ENCODE measurements around the gene ALMS1.
"Not testable (repeated sequence)": the region's sequence is repeated elsewhere in the genome, so short reads cannot be mapped to it uniquely, and the experiment has no call there.

Gene ALMS1

GRCh38 chr2:73448856-73449255, 63.2 kb downstream of the ALMS1 start:
- ChIA-PET CTCF (interaction anchor here (0.6 kb wide), 1 partner anchor 242 kb away, joined by 3 read pairs; no protein-coding TSS in a partner anchor), POLR2A (no interaction called here)
- no peak for DNase-seq (ENCODE audit: extremely low spot score)
- no peak for TF ChIP-seq ELF4 (IDR thresholded peaks at IDR 0.05)
- no peak for TF ChIP-seq HDGF (IDR thresholded peaks at IDR 0.05; ENCODE audit: borderline replicate concordance)
- no peak for TF ChIP-seq FOXM1 (IDR thresholded peaks at IDR 0.05; ENCODE audit: borderline replicate concordance)
- no peak for TF ChIP-seq TARDBP (IDR thresholded peaks at IDR 0.05)

DNA sequence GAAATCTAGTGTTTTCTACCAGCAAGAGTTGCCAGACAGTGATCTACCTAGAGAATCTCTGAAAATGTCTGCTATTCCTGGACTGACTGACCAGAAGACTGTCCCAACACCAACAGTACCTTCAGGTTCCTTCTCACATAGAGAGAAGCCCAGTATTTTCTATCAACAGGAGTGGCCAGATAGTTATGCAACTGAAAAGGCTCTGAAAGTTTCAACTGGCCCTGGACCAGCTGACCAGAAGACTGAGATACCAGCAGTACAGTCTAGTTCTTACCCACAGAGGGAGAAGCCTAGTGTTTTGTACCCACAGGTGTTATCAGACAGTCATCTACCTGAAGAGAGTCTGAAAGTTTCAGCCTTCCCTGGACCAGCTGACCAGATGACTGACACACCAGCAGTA, 63.8 kb downstream of the ALMS1 start:
- no peak for DNase-seq (ENCODE audit: extremely low spot score)
- no peak for TF ChIP-seq PKNOX1 (IDR thresholded peaks at IDR 0.05)
- TF ChIP-seq ARNT (IDR thresholded peaks at IDR 0.05): no peak
- TF ChIP-seq HDGF (IDR thresholded peaks at IDR 0.05; ENCODE audit: borderline replicate concordance): no peak
- TF ChIP-seq BHLHE40 (IDR thresholded peaks at IDR 0.05; ENCODE audit: borderline replicate concordance): no peak
- no peak for TF ChIP-seq LEF1 (IDR thresholded peaks at IDR 0.05; ENCODE audit: borderline replicate concordance)
- no peak for TF ChIP-seq FOXA1 (IDR thresholded peaks at IDR 0.05)
- no peak for TF ChIP-seq CTBP1 (IDR thresholded peaks at IDR 0.05; ENCODE audit: borderline replicate concordance)
- TF ChIP-seq SP1 (IDR thresholded peaks at IDR 0.05): no peak
- TF ChIP-seq ZNF384 (IDR thresholded peaks at IDR 0.05): no peak
- no peak for TF ChIP-seq FOXM1 (IDR thresholded peaks at IDR 0.05; ENCODE audit: borderline replicate concordance)
- no peak for TF ChIP-seq FOXK2 (IDR thresholded peaks at IDR 0.05)
- no peak for TF ChIP-seq ELF4 (IDR thresholded peaks at IDR 0.05)
- no peak for TF ChIP-seq NFRKB (IDR thresholded peaks at IDR 0.05)
- TF ChIP-seq TARDBP (IDR thresholded peaks at IDR 0.05): no peak
- no peak for TF ChIP-seq SUZ12 (IDR thresholded peaks at IDR 0.05)
- ChIA-PET POLR2A (no interaction called here), CTCF (no interaction called here)

DNA sequence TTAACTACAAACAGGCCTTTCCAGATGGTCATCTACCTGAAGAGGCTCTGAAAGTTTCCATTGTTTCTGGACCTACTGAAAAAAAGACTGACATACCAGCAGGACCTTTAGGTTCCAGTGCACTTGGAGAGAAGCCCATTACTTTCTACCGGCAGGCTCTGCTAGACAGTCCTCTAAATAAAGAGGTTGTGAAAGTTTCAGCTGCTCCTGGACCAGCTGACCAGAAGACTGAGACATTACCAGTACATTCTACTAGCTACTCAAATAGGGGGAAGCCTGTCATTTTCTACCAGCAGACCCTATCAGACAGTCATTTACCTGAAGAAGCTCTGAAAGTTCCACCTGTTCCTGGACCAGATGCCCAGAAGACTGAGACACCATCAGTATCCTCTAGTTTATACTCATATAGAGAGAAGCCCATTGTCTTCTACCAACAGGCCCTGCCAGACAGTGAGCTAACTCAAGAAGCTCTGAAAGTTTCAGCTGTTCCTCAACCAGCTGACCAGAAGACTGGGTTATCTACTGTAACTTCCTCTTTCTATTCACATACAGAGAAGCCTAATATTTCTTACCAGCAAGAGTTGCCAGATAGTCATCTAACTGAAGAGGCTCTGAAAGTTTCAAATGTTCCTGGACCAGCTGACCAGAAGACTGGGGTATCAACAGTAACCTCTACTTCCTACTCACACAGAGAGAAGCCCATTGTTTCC, 65.8 kb downstream of the ALMS1 start:
- TF ChIP-seq LEF1 (IDR thresholded peaks at IDR 0.05; ENCODE audit: borderline replicate concordance) (no peak), SP1 (IDR thresholded peaks at IDR 0.05) (no peak), ELF4 (IDR thresholded peaks at IDR 0.05) (no peak), SUZ12 (IDR thresholded peaks at IDR 0.05) (no peak), TARDBP (IDR thresholded peaks at IDR 0.05) (no peak), CTBP1 (IDR thresholded peaks at IDR 0.05; ENCODE audit: borderline replicate concordance) (no peak), NFRKB (IDR thresholded peaks at IDR 0.05) (no peak), FOXK2 (IDR thresholded peaks at IDR 0.05) (no peak), L3MBTL2 (conservative IDR thresholded peaks at IDR 0.05) (no peak)
- POLR2A ChIA-PET: no interaction called here
- CTCF ChIA-PET: interaction anchor here (1.2 kb wide), 1 partner anchor 884 kb away, joined by 4 read pairs; no protein-coding TSS in a partner anchor
- DNase-seq (ENCODE audit: extremely low spot score): no peak

GRCh38 chr2:73457982-73458381, 72.3 kb downstream of the ALMS1 start:
- ChIA-PET POLR2A (no interaction called here), CTCF (no interaction called here)

GRCh38 chr2:73462388-73462787, 76.8 kb downstream of the ALMS1 start:
- CTCF ChIA-PET; POLR2A ChIA-PET; DNase-seq (ENCODE audit: extremely low spot score): not testable (repeated sequence)

More at GRCh38 chr2:73457982-73458381, 72.3 kb downstream of the ALMS1 start:
- no peak for DNase-seq (ENCODE audit: extremely low spot score)
- TF ChIP-seq TARDBP (IDR thresholded peaks at IDR 0.05) (no peak), L3MBTL2 (conservative IDR thresholded peaks at IDR 0.05) (no peak), LEF1 (IDR thresholded peaks at IDR 0.05; ENCODE audit: borderline replicate concordance) (no peak), HDGF (IDR thresholded peaks at IDR 0.05; ENCODE audit: borderline replicate concordance) (no peak), NFRKB (IDR thresholded peaks at IDR 0.05) (no peak), ELF4 (IDR thresholded peaks at IDR 0.05) (no peak), ZNF384 (IDR thresholded peaks at IDR 0.05) (no peak), FOXK2 (IDR thresholded peaks at IDR 0.05) (no peak), SUZ12 (IDR thresholded peaks at IDR 0.05) (no peak), FOXA1 (IDR thresholded peaks at IDR 0.05) (no peak)

DNA sequence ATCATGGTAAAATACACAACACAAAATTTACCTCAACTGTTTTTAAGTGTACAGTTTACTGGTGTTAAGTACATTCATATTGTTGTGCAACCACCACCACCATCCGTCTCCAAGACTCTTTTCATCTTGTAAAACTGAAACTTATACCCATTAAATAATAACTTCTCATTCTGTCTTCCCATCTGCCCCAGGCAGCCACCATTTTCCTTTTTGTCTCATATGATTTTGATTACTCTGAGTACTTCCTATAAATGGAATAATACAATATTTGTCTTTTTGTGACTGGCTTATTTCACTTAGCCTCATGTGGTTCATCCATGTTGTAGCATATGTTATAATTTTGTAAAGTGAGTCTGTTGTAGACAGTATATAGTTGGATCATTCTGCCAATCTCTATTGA, 82.7 kb downstream of the ALMS1 start:
- ChIA-PET CTCF (no interaction called here), POLR2A (no interaction called here)
- DNase-seq (ENCODE audit: extremely low spot score): no peak
- TF ChIP-seq BHLHE40 (IDR thresholded peaks at IDR 0.05; ENCODE audit: borderline replicate concordance) (no peak), ARNT (IDR thresholded peaks at IDR 0.05) (no peak), NFRKB (IDR thresholded peaks at IDR 0.05) (no peak), CTBP1 (IDR thresholded peaks at IDR 0.05; ENCODE audit: borderline replicate concordance) (no peak), L3MBTL2 (conservative IDR thresholded peaks at IDR 0.05) (no peak), LEF1 (IDR thresholded peaks at IDR 0.05; ENCODE audit: borderline replicate concordance) (no peak), FOXK2 (IDR thresholded peaks at IDR 0.05) (no peak), TARDBP (IDR thresholded peaks at IDR 0.05) (no peak), SUZ12 (IDR thresholded peaks at IDR 0.05) (no peak), HDGF (IDR thresholded peaks at IDR 0.05; ENCODE audit: borderline replicate concordance) (no peak), ELF4 (IDR thresholded peaks at IDR 0.05) (no peak)

DNA sequence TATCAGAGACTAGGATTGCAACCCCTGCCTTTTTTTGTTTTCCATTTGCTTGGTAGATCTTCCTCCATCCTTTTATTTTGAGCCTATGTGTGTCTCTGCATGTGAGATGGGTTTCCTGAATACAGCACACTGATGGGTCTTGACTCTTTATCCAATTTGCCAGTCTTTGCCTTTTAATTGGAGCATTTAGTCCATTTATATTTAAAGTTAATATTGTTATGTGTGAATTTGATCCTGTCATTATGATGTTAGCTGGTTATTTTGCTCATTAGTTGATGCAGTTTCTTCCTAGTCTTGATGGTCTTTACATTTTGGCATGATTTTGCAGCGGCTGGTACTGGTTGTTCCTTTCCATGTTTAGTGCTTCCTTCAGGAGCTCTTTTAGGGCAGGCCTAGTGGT, 98.2 kb downstream of the ALMS1 start:
- DNase-seq (ENCODE audit: extremely low spot score); POLR2A ChIA-PET; CTCF ChIA-PET: not testable (repeated sequence)

DNA sequence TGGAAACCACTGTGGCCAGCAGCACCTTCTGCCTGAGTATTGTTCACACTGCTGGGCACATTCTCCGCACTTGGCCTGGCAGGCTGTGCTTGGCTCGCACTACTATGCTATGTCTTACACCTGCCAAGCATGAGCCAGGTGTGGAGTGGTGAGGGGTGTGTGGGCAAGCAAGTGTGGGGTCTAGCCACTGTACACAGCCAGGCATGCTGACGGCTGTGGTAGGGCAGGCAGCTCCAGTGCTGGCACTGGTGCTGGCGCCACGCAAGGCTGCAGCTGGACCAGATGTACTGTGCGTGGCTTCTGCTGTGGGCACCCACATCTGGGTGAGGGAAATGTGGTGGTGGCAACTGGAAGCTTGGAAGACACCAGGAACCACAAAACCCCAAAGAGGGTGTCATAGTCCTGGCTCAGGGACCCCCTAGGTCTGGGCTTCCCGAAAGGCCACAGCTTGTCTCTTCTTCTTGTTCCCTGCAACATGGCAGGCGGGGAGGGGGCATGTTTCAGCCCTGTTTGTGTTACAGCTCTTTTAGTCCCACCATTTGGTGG, 101.5 kb downstream of the ALMS1 start:
- no peak for TF ChIP-seq NFRKB (IDR thresholded peaks at IDR 0.05)
- POLR2A ChIA-PET: interaction anchor here (1.3 kb wide), 1 partner anchor 13 kb away, joined by 3 read pairs; no protein-coding TSS in a partner anchor
- CTCF ChIA-PET: no interaction called here
- no peak for DNase-seq (ENCODE audit: extremely low spot score)
